Glutamatergic neuron (in vitro differentiated cells): ENCODE results near the gene BUD31. TPM values are rescaled to one million over a fixed set of nuclear protein-coding genes. Genes with fewer than 3 reads are reported as not detected.

Experiments
- DNase-seq: peaks from one replicate; pipeline ENCODE4 v3.0.0; 2022
- H3K27ac Mint-ChIP-seq: one replicate; pipeline ENCODE4 v1.8.0; 2020; ENCODE audit warnings: mild to moderate bottlenecking, mixed read lengths, inconsistent platforms; ENCODE audit not compliant: unreplicated experiment
- H3K27me3 Mint-ChIP-seq: one replicate; pipeline ENCODE4 v1.8.0; 2020; ENCODE audit warnings: mild to moderate bottlenecking, moderate library complexity, mixed read lengths, inconsistent platforms; ENCODE audit not compliant: unreplicated experiment
- H3K36me3 Mint-ChIP-seq: one replicate; pipeline ENCODE4 v1.8.0; 2020; ENCODE audit warnings: mild to moderate bottlenecking, mixed read lengths, inconsistent platforms; ENCODE audit not compliant: unreplicated experiment
- H3K4me1 Mint-ChIP-seq: one replicate; pipeline ENCODE4 v1.8.0; 2020; ENCODE audit warnings: mild to moderate bottlenecking, low read depth, mixed read lengths, inconsistent platforms; ENCODE audit not compliant: unreplicated experiment
- H3K4me3 Mint-ChIP-seq: one replicate; pipeline ENCODE4 v1.8.0; 2020; ENCODE audit warnings: mild to moderate bottlenecking, mixed read lengths, inconsistent platforms; ENCODE audit not compliant: unreplicated experiment
- H3K9me3 Mint-ChIP-seq: one replicate; pipeline ENCODE4 v1.8.0; 2020; ENCODE audit warnings: mild to moderate bottlenecking, moderate library complexity, mixed read lengths, inconsistent platforms; ENCODE audit not compliant: unreplicated experiment
- total RNA-seq: library from RNA; stranded (reverse); fragmentation: NEBNext Ultra II Directional; extraction: Animal tissue kit (Norgen Biotek cat#: 25700); gene quantifications from one replicate; pipeline ENCODE4 v1.2.1, GENCODE V29; 2021; ENCODE audit not compliant: unreplicated experiment
- TF ChIP-seq, protein P1 (sequence below): fragments of 200-600 bp; sonication (generic); IDR thresholded peaks from one replicate; pipeline ENCODE4 v1.5.0; 2021; ENCODE audit not compliant: partially characterized antibody, unreplicated experiment

BUD31 gene
- total RNA-seq, 1 donor from 2014 or later, result 73.9 TPM

DNA sequence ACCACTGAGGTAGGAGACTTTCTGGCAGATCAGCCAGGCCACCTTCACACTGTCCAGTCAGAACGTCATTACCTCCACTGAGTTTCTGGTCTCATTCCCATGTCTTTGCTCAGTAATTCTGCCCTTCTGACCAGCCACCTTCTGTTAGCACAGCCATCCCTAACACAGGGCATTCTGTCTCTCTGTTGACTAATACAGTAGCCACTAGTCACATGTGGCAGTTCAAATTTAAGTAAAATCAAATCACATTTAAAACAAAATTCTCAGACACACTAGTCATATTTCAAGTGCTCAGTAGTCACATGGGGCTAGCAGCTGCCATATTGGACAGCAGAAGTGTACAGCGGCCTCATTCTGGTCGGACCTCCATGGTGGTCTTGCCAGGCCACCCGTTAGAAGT is 37.3 kb downstream of the BUD31 start:
- no peak for DNase-seq
- H3K27me3 Mint-ChIP-seq, result no peaks in the 10 kb centered on the region
- H3K27ac Mint-ChIP-seq, result no peak overlapping the region
- TF ChIP-seq, protein P1, sequence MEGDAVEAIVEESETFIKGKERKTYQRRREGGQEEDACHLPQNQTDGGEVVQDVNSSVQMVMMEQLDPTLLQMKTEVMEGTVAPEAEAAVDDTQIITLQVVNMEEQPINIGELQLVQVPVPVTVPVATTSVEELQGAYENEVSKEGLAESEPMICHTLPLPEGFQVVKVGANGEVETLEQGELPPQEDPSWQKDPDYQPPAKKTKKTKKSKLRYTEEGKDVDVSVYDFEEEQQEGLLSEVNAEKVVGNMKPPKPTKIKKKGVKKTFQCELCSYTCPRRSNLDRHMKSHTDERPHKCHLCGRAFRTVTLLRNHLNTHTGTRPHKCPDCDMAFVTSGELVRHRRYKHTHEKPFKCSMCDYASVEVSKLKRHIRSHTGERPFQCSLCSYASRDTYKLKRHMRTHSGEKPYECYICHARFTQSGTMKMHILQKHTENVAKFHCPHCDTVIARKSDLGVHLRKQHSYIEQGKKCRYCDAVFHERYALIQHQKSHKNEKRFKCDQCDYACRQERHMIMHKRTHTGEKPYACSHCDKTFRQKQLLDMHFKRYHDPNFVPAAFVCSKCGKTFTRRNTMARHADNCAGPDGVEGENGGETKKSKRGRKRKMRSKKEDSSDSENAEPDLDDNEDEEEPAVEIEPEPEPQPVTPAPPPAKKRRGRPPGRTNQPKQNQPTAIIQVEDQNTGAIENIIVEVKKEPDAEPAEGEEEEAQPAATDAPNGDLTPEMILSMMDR, result no peak
- H3K4me1 Mint-ChIP-seq, result peaks cover 2% of the 10 kb centered on the region
- no peaks in the 10 kb centered on the region for H3K36me3 Mint-ChIP-seq
- H3K9me3 Mint-ChIP-seq, result peaks cover 4% of the 10 kb centered on the region
- H3K4me3 Mint-ChIP-seq, result no peak overlapping the region

DNA sequence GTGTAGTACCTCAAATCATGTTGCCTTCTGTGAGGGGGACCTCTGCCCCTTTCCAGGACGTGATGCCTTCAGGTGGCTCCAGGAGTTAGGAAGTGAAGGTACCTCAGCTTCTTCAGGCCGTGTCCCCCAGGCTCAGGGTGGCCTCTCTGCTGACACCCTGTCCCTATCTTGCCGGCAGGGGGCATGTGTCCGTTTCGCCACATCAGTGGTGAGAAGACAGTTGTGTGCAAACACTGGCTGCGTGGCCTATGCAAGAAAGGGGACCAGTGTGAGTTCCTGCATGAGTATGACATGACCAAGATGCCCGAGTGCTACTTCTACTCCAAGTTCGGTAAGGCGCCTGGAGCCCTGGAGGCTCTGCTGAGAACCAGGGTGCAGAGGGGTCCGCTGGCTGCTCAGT is 39.2 kb downstream of the BUD31 start:
- H3K4me1 Mint-ChIP-seq, result no peaks in the 10 kb centered on the region
- H3K9me3 Mint-ChIP-seq, result peaks cover 2% of the 10 kb centered on the region
- TF ChIP-seq, protein P1, result no peak
- no peak for DNase-seq
- no peaks in the 10 kb centered on the region for H3K36me3 Mint-ChIP-seq
- no peak overlapping the region for H3K4me3 Mint-ChIP-seq
- no peaks in the 10 kb centered on the region for H3K27me3 Mint-ChIP-seq
- H3K27ac Mint-ChIP-seq, result no peak overlapping the region

DNA sequence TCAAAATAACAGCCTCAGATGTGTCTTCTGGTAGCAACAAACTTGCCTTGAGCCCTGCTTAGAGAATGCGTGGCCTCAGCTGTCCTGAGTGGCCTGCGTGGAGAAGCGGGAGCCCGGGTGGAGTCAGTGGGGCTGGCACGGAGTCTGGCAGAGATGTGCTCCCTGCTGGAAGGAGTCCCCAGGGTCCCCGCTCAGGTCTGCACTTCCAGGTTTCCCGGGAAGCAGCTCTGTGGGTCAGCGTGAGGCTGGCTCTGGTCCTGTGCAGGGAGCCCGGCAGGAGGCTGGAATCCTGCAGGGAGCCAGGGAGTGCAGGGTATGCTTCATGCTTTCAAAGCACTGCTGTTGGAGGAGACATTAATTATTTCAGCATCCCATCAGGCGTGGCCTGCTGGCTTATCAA is 40.1 kb downstream of the BUD31 start:
- Mint-ChIP-seq H3K4me1 (no peaks in the 10 kb centered on the region), H3K27me3 (no peaks in the 10 kb centered on the region), H3K4me3 (no peak overlapping the region), H3K36me3 (no peaks in the 10 kb centered on the region), H3K27ac (no peak overlapping the region), H3K9me3 (peaks cover 2% of the 10 kb centered on the region)
- TF ChIP-seq, protein P1, result no peak
- no peak for DNase-seq

DNA sequence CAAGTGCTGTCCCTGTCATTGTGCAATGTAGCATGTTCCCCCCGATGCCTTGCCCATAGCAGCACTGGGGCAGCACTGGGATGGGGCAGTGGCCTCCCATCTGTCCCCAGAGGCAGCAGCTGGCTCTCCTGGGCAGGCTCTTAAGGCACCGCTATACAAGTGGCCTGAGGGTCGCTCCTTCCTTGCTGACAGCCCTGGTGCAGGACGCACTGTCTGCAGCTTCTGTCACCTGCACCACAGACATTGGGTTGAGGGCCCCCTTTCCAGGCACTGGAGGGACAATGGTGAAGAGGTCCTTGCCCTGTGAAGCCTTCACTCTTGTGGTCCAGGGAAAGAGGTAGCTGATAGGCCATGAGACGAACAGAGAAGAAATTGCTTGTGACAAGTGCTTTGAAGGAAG is 40.6 kb downstream of the BUD31 start:
- H3K9me3 Mint-ChIP-seq, result peaks cover 2% of the 10 kb centered on the region
- no peaks in the 10 kb centered on the region for H3K27me3 Mint-ChIP-seq
- no peak overlapping the region for H3K4me3 Mint-ChIP-seq
- no peaks in the 10 kb centered on the region for H3K36me3 Mint-ChIP-seq
- H3K4me1 Mint-ChIP-seq, result no peaks in the 10 kb centered on the region
- H3K27ac Mint-ChIP-seq, result no peak overlapping the region
- TF ChIP-seq, protein P1, result no peak
- DNase-seq, result no peak

DNA sequence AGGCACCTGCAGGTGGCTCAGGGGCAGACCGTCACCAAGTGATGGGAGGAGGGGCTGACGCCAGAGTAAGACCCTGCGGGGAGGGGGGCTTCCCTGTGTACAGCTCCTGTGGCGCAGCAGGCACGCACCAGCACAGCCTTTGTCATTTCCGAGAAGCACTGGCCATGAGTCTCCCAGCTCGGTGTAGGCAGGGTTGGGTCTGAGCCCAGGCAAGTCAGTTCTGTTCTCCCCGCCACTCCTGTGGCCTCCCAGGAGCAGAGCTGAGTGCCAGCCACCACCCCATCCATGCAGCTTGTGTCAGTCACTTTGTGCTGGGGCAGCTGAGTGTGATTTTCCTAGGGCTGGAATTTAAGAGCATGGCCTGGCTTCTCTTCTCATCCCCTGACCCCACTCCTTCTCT is 43.2 kb downstream of the BUD31 start:
- peaks cover 4% of the 10 kb centered on the region for H3K27me3 Mint-ChIP-seq
- H3K9me3 Mint-ChIP-seq, result peaks cover 4% of the 10 kb centered on the region
- no peak overlapping the region for H3K4me3 Mint-ChIP-seq
- no peak for DNase-seq
- TF ChIP-seq, protein P1, result no peak
- no peaks in the 10 kb centered on the region for H3K36me3 Mint-ChIP-seq
- no peak overlapping the region for H3K27ac Mint-ChIP-seq
- H3K4me1 Mint-ChIP-seq, result peaks cover 8% of the 10 kb centered on the region
